SK-N-SH treated with all-trans-retinoic acid at 6 μM for 48 hours (cell line): ENCODE results near the gene ALDH16A1.
A peak's percentile ranks its signal among the peaks of the same experiment; 100 is the strongest.

Experiments used
- ATAC-seq: fragments of 200-7000 bp; cut with Tn5 transposase; 3 replicates; pipeline ENCODE4 v1.9.1; 2020; ENCODE audit warnings: mild to moderate bottlenecking, moderate library complexity
- CREB5 ChIP-seq: fragments of 250-450 bp; sonication (Bioruptor Pico); IDR thresholded peaks from 2 replicates; pipeline ENCODE4 v1.5.1; 2020; ENCODE audit warnings: low read depth, mild to moderate bottlenecking, moderate library complexity
- CSDC2 ChIP-seq: fragments of 250-450 bp; sonication (Bioruptor Pico); IDR thresholded peaks from 2 replicates; pipeline ENCODE4 v1.5.0; 2020; ENCODE audit warnings: mild to moderate bottlenecking, moderate library complexity
- ESRRG ChIP-seq: fragments of 250-450 bp; sonication (Bioruptor Pico); IDR thresholded peaks from 2 replicates; pipeline ENCODE4 v1.6.1; 2021; ENCODE audit warnings: mild to moderate bottlenecking
- GLIS3 ChIP-seq: fragments of 250-450 bp; sonication (Bioruptor Pico); IDR thresholded peaks from 2 replicates; pipeline ENCODE4 v1.5.0; 2020; ENCODE audit warnings: mild to moderate bottlenecking, moderate library complexity
- OSR1 ChIP-seq: fragments of 250-450 bp; sonication (Bioruptor Pico); IDR thresholded peaks from 2 replicates; pipeline ENCODE4 v1.8.0; 2022; ENCODE audit warnings: moderate library complexity, mild to moderate bottlenecking, inconsistent platforms
- PATZ1 ChIP-seq: fragments of 250-450 bp; sonication (Bioruptor Pico); IDR thresholded peaks from 2 replicates; pipeline ENCODE4 v1.8.0; 2020; ENCODE audit warnings: mild to moderate bottlenecking, moderate library complexity, borderline replicate concordance
- POU6F1 ChIP-seq: fragments of 250-450 bp; sonication (Bioruptor Pico); IDR thresholded peaks from 2 replicates; pipeline ENCODE4 v1.8.0; 2021; ENCODE audit warnings: low read depth, mild to moderate bottlenecking, moderate library complexity, borderline replicate concordance
- PPARA ChIP-seq: fragments of 250-450 bp; sonication (Bioruptor Pico); IDR thresholded peaks from 2 replicates; pipeline ENCODE4 v1.5.0; 2020; ENCODE audit warnings: mild to moderate bottlenecking, borderline replicate concordance
- RARB ChIP-seq: fragments of 250-450 bp; sonication (Bioruptor Pico); IDR thresholded peaks from 2 replicates; pipeline ENCODE4 v1.8.0; 2021; ENCODE audit warnings: mild to moderate bottlenecking, moderate library complexity
- SNAI2 ChIP-seq: fragments of 250-450 bp; sonication (Bioruptor Pico); IDR thresholded peaks from 2 replicates; pipeline ENCODE4 v1.5.0; 2020; ENCODE audit warnings: mild to moderate bottlenecking, moderate library complexity
- TCF4 ChIP-seq: fragments of 250-450 bp; sonication (Bioruptor Pico); IDR thresholded peaks from 2 replicates; pipeline ENCODE4 v1.8.0; 2021; ENCODE audit warnings: mild to moderate bottlenecking, moderate library complexity, borderline replicate concordance
- ZFP3 ChIP-seq: fragments of 250-450 bp; sonication (Bioruptor Pico); IDR thresholded peaks from 2 replicates; pipeline ENCODE4 v1.5.0; 2020; ENCODE audit warnings: mild to moderate bottlenecking, moderate library complexity
- ZNF565 ChIP-seq: fragments of 450-650 bp; formaldehyde crosslinking; conservative IDR thresholded peaks from 2 replicates; pipeline ENCODE4 v1.5.0; 2020; ENCODE audit warnings: low read depth, mild to moderate bottlenecking, moderate library complexity
- ZNF70 ChIP-seq: fragments of 450-650 bp; formaldehyde crosslinking; IDR thresholded peaks from 2 replicates; pipeline ENCODE4 v1.5.0; 2020; ENCODE audit warnings: mild to moderate bottlenecking, moderate library complexity
- ZNF8 ChIP-seq: fragments of 450-650 bp; formaldehyde crosslinking; IDR thresholded peaks from 2 replicates; pipeline ENCODE4 v1.5.0; 2020; ENCODE audit warnings: mild to moderate bottlenecking, moderate library complexity
- TF ChIP-seq, protein P1 (sequence below): fragments of 250-450 bp; sonication (Bioruptor Pico); IDR thresholded peaks from 2 replicates; pipeline ENCODE4 v1.5.0; 2020; ENCODE audit warnings: mild to moderate bottlenecking, moderate library complexity
- TF ChIP-seq, protein P2 (sequence below): fragments of 250-450 bp; sonication (Bioruptor Pico); IDR thresholded peaks from 2 replicates; pipeline ENCODE4 v1.5.1; 2021; ENCODE audit warnings: mild to moderate bottlenecking, moderate library complexity

ALDH16A1 gene

DNA sequence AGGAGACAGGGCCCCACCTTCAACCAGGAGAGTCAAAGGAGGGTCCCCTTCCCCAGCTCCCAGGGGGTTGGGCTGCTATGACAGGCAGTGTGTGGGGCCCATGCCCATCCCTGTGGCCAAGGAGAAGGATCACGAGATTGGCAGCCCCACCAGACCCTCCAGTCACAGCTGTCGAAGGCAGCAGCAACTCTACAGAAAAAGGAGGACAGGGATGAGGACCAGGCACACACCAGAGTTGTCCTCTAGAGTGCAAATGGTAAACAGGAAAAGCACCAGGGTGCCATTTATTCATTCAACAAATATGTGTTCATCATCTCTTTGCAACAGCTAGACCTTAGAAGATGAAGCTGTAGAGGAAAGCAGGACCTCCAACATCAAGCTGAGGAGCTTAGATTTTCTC lies 33.9 kb upstream of the ALDH16A1 start:
- ATAC-seq = no peak
- TF ChIP-seq SNAI2 = no peak
- no peak for TF ChIP-seq TCF4 (CRISPR knock-in tag)
- TF ChIP-seq, protein P1, sequence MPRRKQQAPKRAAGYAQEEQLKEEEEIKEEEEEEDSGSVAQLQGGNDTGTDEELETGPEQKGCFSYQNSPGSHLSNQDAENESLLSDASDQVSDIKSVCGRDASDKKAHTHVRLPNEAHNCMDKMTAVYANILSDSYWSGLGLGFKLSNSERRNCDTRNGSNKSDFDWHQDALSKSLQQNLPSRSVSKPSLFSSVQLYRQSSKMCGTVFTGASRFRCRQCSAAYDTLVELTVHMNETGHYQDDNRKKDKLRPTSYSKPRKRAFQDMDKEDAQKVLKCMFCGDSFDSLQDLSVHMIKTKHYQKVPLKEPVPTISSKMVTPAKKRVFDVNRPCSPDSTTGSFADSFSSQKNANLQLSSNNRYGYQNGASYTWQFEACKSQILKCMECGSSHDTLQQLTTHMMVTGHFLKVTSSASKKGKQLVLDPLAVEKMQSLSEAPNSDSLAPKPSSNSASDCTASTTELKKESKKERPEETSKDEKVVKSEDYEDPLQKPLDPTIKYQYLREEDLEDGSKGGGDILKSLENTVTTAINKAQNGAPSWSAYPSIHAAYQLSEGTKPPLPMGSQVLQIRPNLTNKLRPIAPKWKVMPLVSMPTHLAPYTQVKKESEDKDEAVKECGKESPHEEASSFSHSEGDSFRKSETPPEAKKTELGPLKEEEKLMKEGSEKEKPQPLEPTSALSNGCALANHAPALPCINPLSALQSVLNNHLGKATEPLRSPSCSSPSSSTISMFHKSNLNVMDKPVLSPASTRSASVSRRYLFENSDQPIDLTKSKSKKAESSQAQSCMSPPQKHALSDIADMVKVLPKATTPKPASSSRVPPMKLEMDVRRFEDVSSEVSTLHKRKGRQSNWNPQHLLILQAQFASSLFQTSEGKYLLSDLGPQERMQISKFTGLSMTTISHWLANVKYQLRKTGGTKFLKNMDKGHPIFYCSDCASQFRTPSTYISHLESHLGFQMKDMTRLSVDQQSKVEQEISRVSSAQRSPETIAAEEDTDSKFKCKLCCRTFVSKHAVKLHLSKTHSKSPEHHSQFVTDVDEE (CRISPR knock-in tag) = no peak
- no peak for TF ChIP-seq OSR1 (CRISPR knock-in tag)
- TF ChIP-seq, protein P2, sequence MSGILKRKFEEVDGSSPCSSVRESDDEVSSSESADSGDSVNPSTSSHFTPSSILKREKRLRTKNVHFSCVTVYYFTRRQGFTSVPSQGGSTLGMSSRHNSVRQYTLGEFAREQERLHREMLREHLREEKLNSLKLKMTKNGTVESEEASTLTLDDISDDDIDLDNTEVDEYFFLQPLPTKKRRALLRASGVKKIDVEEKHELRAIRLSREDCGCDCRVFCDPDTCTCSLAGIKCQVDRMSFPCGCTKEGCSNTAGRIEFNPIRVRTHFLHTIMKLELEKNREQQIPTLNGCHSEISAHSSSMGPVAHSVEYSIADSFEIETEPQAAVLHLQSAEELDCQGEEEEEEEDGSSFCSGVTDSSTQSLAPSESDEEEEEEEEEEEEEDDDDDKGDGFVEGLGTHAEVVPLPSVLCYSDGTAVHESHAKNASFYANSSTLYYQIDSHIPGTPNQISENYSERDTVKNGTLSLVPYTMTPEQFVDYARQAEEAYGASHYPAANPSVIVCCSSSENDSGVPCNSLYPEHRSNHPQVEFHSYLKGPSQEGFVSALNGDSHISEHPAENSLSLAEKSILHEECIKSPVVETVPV = no peak

DNA sequence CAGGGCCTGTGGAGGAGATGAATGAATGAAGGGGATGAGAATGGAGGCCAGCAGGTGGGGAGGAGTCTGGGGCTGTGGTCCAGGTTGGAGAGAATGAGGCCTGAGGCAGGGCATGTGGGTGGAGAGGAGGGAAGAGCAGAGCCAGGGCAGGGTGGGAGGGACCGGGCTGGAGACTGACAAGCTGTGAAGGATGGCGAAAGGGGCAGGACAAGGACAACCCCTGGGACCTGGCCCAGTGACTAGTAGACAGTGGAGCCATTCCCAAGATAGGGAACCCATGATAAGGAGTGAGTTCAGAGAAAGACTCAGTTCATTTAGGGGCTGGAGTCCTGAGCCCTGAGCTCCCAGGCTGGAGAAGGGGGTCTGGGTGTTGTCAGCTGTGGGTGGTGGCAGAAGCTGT lies 32.8 kb upstream of the ALDH16A1 start:
- ATAC-seq = no peak
- no peak for TF ChIP-seq CSDC2
- TF ChIP-seq POU6F1 (CRISPR knock-in tag) = no peak
- TF ChIP-seq, protein P2 = no peak
- no peak for TF ChIP-seq ZNF70
- no peak for TF ChIP-seq TCF4 (CRISPR knock-in tag)
- TF ChIP-seq PPARA (CRISPR knock-in tag) = no peak
- TF ChIP-seq PATZ1 (CRISPR knock-in tag) = no peak
- no peak for TF ChIP-seq ZNF8

GRCh38 chr19:49421039-49421877 lies 31.8 kb upstream of the ALDH16A1 start:
- peak; percentile 53 for ATAC-seq
- TF ChIP-seq ESRRG (CRISPR knock-in tag) (no peak), RARB (CRISPR knock-in tag) (no peak), CSDC2 (no peak), CREB5 (CRISPR knock-in tag) (no peak), ZNF8 (no peak), GLIS3 (no peak), ZFP3 (CRISPR knock-in tag) (no peak), ZNF565 (CRISPR knock-in tag) (no peak), SNAI2 (no peak), OSR1 (CRISPR knock-in tag) (no peak), PPARA (CRISPR knock-in tag) (no peak)
- TF ChIP-seq, protein P1 (CRISPR knock-in tag) = no peak
- TF ChIP-seq, all 23 proteins: peak for 0
